BJ (cell line): Measurements from ENCODE around the gene LPA. TPM values are rescaled to one million over a fixed set of nuclear protein-coding genes. Genes with fewer than 3 reads are reported as not detected.
"Not testable (repeated sequence)": the region's sequence is repeated elsewhere in the genome, so short reads cannot be mapped to it uniquely, and the experiment has no call there.

Experiments
- CTCF ChIA-PET: fragments of 350-600 bp; formaldehyde crosslinking; extraction: SDS; loops from one replicate; lab custom pipeline; 2021; ENCODE audit warnings: antibody characterized with exemption, inconsistent platforms; lab: Yijun Ruan, JAX
- POLR2A ChIA-PET: fragments of 300-600 bp; sonication (Branson Sonifier 250); formaldehyde crosslinking; extraction: SDS; loops from one replicate; lab custom pipeline; 2021; ENCODE audit warnings: antibody characterized with exemption; lab: Charles Lee
- DNase-seq: peaks from one replicate; pipeline ENCODE4 v3.0.0-alpha.2; 2011; ENCODE audit warnings: low read depth
- H3K27me3 ChIP-seq: 2 replicates; pipeline ENCODE4 v1.6.0; 2011; ENCODE audit warnings: low read length; ENCODE audit not compliant: control insufficient read depth, insufficient read depth
- H3K36me3 ChIP-seq: 2 replicates; pipeline ENCODE4 v1.5.1; 2011; ENCODE audit warnings: low read length; ENCODE audit not compliant: control insufficient read depth, insufficient read depth
- H3K4me3 ChIP-seq: 2 replicates; pipeline ENCODE4 v1.5.1; 2011; ENCODE audit warnings: low read depth, mild to moderate bottlenecking, control low read depth, low read length
- polyA plus RNA-seq: library from polyadenylated mRNA; depleted of rRNA; stranded (reverse); fragments of >200 nt; gene quantifications from 2 replicates; pipeline ENCODE4 v1.2.3, GENCODE V29; 2011
- TF ChIP-seq, protein P1 (sequence below): IDR thresholded peaks from 2 replicates; pipeline ENCODE4 v1.5.1; 2011; ENCODE audit warnings: low read depth, mild to moderate bottlenecking, control low read depth, inconsistent platforms, low read length, moderate library complexity; ENCODE audit not compliant: insufficient read depth

The LPA gene
- polyA plus RNA-seq, 1 experiment = not detected

DNA sequence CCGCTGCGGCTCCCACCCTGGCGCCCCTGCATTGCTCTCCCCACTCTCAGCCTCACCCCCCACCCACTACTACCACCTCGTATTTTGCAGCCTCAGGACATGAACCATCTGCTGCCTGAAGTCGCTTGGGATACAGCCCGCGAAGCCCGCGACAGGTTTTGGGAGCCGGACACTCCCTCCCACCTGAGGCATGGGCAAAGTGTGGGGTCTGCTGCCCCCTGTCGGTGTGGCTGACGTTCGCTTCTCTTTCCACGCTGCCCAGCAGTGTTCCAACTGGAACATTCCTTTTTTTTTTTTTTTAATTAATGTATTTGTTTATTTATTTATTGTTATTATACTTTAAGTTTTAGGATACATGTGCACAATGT lies 15.3 kb upstream of the LPA start:
- TF ChIP-seq, protein P1, sequence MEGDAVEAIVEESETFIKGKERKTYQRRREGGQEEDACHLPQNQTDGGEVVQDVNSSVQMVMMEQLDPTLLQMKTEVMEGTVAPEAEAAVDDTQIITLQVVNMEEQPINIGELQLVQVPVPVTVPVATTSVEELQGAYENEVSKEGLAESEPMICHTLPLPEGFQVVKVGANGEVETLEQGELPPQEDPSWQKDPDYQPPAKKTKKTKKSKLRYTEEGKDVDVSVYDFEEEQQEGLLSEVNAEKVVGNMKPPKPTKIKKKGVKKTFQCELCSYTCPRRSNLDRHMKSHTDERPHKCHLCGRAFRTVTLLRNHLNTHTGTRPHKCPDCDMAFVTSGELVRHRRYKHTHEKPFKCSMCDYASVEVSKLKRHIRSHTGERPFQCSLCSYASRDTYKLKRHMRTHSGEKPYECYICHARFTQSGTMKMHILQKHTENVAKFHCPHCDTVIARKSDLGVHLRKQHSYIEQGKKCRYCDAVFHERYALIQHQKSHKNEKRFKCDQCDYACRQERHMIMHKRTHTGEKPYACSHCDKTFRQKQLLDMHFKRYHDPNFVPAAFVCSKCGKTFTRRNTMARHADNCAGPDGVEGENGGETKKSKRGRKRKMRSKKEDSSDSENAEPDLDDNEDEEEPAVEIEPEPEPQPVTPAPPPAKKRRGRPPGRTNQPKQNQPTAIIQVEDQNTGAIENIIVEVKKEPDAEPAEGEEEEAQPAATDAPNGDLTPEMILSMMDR = no peak
- ChIA-PET POLR2A (no interaction called here), CTCF (no interaction called here)
- no peak overlapping the region for H3K4me3 ChIP-seq
- H3K36me3 ChIP-seq = no peaks in the 10 kb centered on the region
- no peak for DNase-seq
- no peaks in the 10 kb centered on the region for H3K27me3 ChIP-seq

GRCh38 chr6:160678744-160679401 lies 14.8 kb upstream of the LPA start:
- H3K27me3 ChIP-seq = no peaks in the 10 kb centered on the region
- CTCF ChIA-PET = no interaction called here
- TF ChIP-seq, protein P1 = no peak
- H3K4me3 ChIP-seq = no peak overlapping the region
- no peaks in the 10 kb centered on the region for H3K36me3 ChIP-seq
- POLR2A ChIA-PET = no interaction called here
- no peak for DNase-seq

- Histone ChIP-seq H3K27me3 (no peaks in the 10 kb centered on the region), H3K36me3 (no peaks in the 10 kb centered on the region), H3K4me3 (no peak overlapping the region)
- no peak for DNase-seq
- TF ChIP-seq, protein P1 = no peak
- CTCF ChIA-PET = no interaction called here
- POLR2A ChIA-PET = no interaction called here
Observed at GRCh38 chr6:160678230-160678629, 14.2 kb upstream of the LPA start.

- POLR2A ChIA-PET, DNase-seq, CTCF ChIA-PET, H3K27me3 ChIP-seq, H3K36me3 ChIP-seq, H3K4me3 ChIP-seq: not testable (repeated sequence)
Observed at GRCh38 chr6:160676418-160676817, 12.3 kb upstream of the LPA start.

DNA sequence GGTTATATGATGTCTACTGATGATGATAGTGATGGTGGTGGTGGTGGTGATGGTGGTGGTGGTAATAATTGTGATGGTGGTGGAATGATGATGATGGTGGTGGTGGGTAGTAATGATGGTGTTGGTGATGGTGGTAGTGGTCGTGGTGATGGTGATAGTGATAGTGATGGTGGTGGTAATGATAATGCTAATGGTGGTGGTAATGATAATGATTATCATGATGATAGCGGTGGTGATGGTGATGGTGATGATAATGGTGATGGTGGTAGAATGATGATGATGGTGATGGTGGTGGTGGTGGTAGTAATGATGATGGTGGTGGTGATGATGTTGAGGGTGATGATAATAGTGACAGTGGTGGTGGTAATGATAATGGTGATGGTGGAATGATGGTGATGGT lies 4.5 kb upstream of the LPA start:
- no peaks in the 10 kb centered on the region for H3K36me3 ChIP-seq
- POLR2A ChIA-PET = no interaction called here
- H3K27me3 ChIP-seq = no peaks in the 10 kb centered on the region
- TF ChIP-seq, protein P1 = no peak
- CTCF ChIA-PET = no interaction called here
- H3K4me3 ChIP-seq = no peak overlapping the region
- DNase-seq = no peak
